Measurements from ENCODE around the gene PPFIA1.
"Not testable (repeated sequence)": the region's sequence is repeated elsewhere in the genome, so short reads cannot be mapped to it uniquely, and the experiment has no call there.

PPFIA1 gene

GRCh38 chr11:70364745-70365543 is 94.5 kb downstream of the PPFIA1 start:
- DNase-seq = peak; percentile 86

GRCh38 chr11:70365544-70365927 is 95.0 kb downstream of the PPFIA1 start:
- DNase-seq = no peak

GRCh38 chr11:70367071-70367470 is 96.6 kb downstream of the PPFIA1 start:
- DNase-seq = no peak

- DNase-seq = no peak
Measured at GRCh38 chr11:70368961-70369360, 98.5 kb downstream of the PPFIA1 start.

GRCh38 chr11:70371241-70371640 is 100.8 kb downstream of the PPFIA1 start:
- DNase-seq = no peak

- no peak for DNase-seq
Measured at GRCh38 chr11:70372076-70372475, 101.6 kb downstream of the PPFIA1 start.

GRCh38 chr11:70376621-70377020 is 106.1 kb downstream of the PPFIA1 start:
- DNase-seq = no peak

GRCh38 chr11:70377645-70378044 is 107.2 kb downstream of the PPFIA1 start:
- no peak for DNase-seq

GRCh38 chr11:70378506-70379134 is 108.1 kb downstream of the PPFIA1 start:
- DNase-seq = no peak

- DNase-seq = no peak
Measured at GRCh38 chr11:70381350-70381749, 110.9 kb downstream of the PPFIA1 start.

- DNase-seq = no peak
Measured at GRCh38 chr11:70381872-70382861, 111.7 kb downstream of the PPFIA1 start.

GRCh38 chr11:70383664-70384565 is 113.4 kb downstream of the PPFIA1 start:
- no peak for DNase-seq

GRCh38 chr11:70384566-70385152 is 114.2 kb downstream of the PPFIA1 start:
- no peak for DNase-seq

GRCh38 chr11:70387564-70387963 is 117.1 kb downstream of the PPFIA1 start:
- no peak for DNase-seq

- DNase-seq = no peak
Measured at GRCh38 chr11:70389201-70389600, 118.7 kb downstream of the PPFIA1 start.

GRCh38 chr11:70390882-70391281 is 120.4 kb downstream of the PPFIA1 start:
- not testable (repeated sequence) for DNase-seq

GRCh38 chr11:70394211-70394950 is 123.9 kb downstream of the PPFIA1 start:
- no peak for DNase-seq

GRCh38 chr11:70397336-70397982 is 127.0 kb downstream of the PPFIA1 start:
- peak; percentile 32 for DNase-seq

- DNase-seq = peak; percentile 83
Measured at GRCh38 chr11:70397983-70398833, 127.7 kb downstream of the PPFIA1 start, which contains the start of gene CTTN. TSS of gene CTTN (plus strand) at chr11:70398529. CDS start at chr11:70407298, 8,769 bp downstream.
